CD14-positive monocyte (primary cell): ENCODE results near the gene SPDL1. TPM values are rescaled to one million over a fixed set of nuclear protein-coding genes. Genes with fewer than 3 reads are reported as not detected.
A peak's percentile ranks its signal among the peaks of the same experiment; 100 is the strongest.

Source experiments
- DNase-seq, 3 donors: peaks; one replicate each; pipeline ENCODE4 v3.0.0-alpha.2; 2011 to 2022
- H2AFZ ChIP-seq: 2 replicates; pipeline ENCODE4 v1.6.0; 2012; ENCODE audit warnings: mild to moderate bottlenecking, low read depth, low read length, inconsistent platforms; ENCODE audit not compliant: insufficient read depth, poor library complexity, severe bottlenecking
- H3K27ac ChIP-seq, 2 donors: 1 replicate in 1 of 2; 2 replicates in 1 of 2; pipeline ENCODE4 v1.5.1; 2012 to 2013; ENCODE audit warnings: low read length in 2 of 2, control low read depth in 1 of 2, inconsistent platforms in 1 of 2, low read depth in 1 of 2, mild to moderate bottlenecking in 1 of 2
- H3K27me3 ChIP-seq, 2 donors: one replicate each; pipeline versions ENCODE4 v1.6.0 to v1.6.1; 2011 to 2013; ENCODE audit warnings: low read length in 2 of 2; ENCODE audit not compliant: control insufficient read depth in 2 of 2, insufficient read depth in 2 of 2
- H3K36me3 ChIP-seq, 2 donors: replicated peaks in 1 of 2; 1 replicate in 1 of 2; 2 replicates in 1 of 2; pipeline versions ENCODE4 v1.5.1 to v1.6.1; 2012 to 2013; ENCODE audit warnings: low read length in 2 of 2, control low read depth in 1 of 2, inconsistent platforms in 1 of 2, mild to moderate bottlenecking in 1 of 2; ENCODE audit not compliant: insufficient read depth in 2 of 2, control insufficient read depth in 1 of 2
- H3K4me1 ChIP-seq, 2 donors: 1 replicate in 1 of 2; 2 replicates in 1 of 2; pipeline versions ENCODE4 v1.5.1 to v1.6.1; 2012 to 2013; ENCODE audit warnings: low read length in 2 of 2, control low read depth in 1 of 2, inconsistent platforms in 1 of 2, mild to moderate bottlenecking in 1 of 2, moderate library complexity in 1 of 2; ENCODE audit not compliant: insufficient read depth in 2 of 2, control insufficient read depth in 1 of 2
- H3K4me2 ChIP-seq: replicated peaks from 2 replicates; pipeline ENCODE3; 2012; ENCODE audit warnings: low read length, moderate library complexity, mild to moderate bottlenecking; ENCODE audit not compliant: poor library complexity, severe bottlenecking; ENCODE audit errors: extremely low read depth
- H3K4me3 ChIP-seq, 3 experiments: fragments of 200-600 bp in 1 of 3; sonication (generic) in 1 of 3; replicated peaks in 1 of 3; 1 replicate in 2 of 3; 2 replicates in 1 of 3; pipeline ENCODE4 v1.5.1; 2011 to 2013; ENCODE audit warnings: low read length in 3 of 3, mild to moderate bottlenecking in 3 of 3, control low read depth in 2 of 3, low read depth in 2 of 3, inconsistent platforms in 1 of 3, moderate library complexity in 1 of 3
- H3K79me2 ChIP-seq: 2 replicates; pipeline ENCODE4 v1.6.0; 2012; ENCODE audit warnings: mild to moderate bottlenecking, control low read depth, inconsistent platforms, low read length, moderate library complexity; ENCODE audit not compliant: insufficient read depth
- H3K9ac ChIP-seq: 2 replicates; pipeline ENCODE4 v1.6.0; 2017; ENCODE audit warnings: low read length, mild to moderate bottlenecking; ENCODE audit not compliant: insufficient read depth, poor library complexity, severe bottlenecking
- H3K9me3 ChIP-seq, 2 donors: replicated peaks in 1 of 2; 1 replicate in 1 of 2; 2 replicates in 1 of 2; pipeline versions ENCODE4 v1.5.1 to v1.6.1; 2012 to 2013; ENCODE audit warnings: low read length in 2 of 2, control low read depth in 1 of 2; ENCODE audit not compliant: control insufficient read depth in 1 of 2, insufficient read depth in 1 of 2
- H4K20me1 ChIP-seq: 2 replicates; pipeline ENCODE4 v1.6.0; 2012; ENCODE audit warnings: mild to moderate bottlenecking, low read length, control low read depth, moderate library complexity; ENCODE audit not compliant: insufficient read depth
- H3K27ac Mint-ChIP-seq, 7 donors: one replicate each; pipeline ENCODE4 v1.8.0; 2020; ENCODE audit warnings: mild to moderate bottlenecking in 7 of 7, mixed read lengths in 7 of 7, moderate library complexity in 6 of 7, inconsistent platforms in 2 of 7
- H3K27me3 Mint-ChIP-seq, 3 donors: one replicate each; pipeline ENCODE4 v1.8.0; 2021 to 2022; ENCODE audit warnings: low read depth in 3 of 3, mild to moderate bottlenecking in 3 of 3, mixed read lengths in 3 of 3, moderate library complexity in 3 of 3, inconsistent platforms in 1 of 3
- H3K36me3 Mint-ChIP-seq, 2 donors: one replicate each; pipeline ENCODE4 v1.8.0; 2020; ENCODE audit warnings: mixed read lengths in 2 of 2, inconsistent platforms in 1 of 2, mild to moderate bottlenecking in 1 of 2
- H3K4me1 Mint-ChIP-seq: one replicate; pipeline ENCODE4 v1.8.0; 2020; ENCODE audit warnings: mild to moderate bottlenecking, mixed read lengths
- H3K4me3 Mint-ChIP-seq, 2 donors: one replicate each; pipeline ENCODE4 v1.8.0; 2020; ENCODE audit warnings: mild to moderate bottlenecking in 2 of 2, mixed read lengths in 2 of 2, moderate library complexity in 1 of 2
- H3K9me3 Mint-ChIP-seq, 7 donors: one replicate each; pipeline ENCODE4 v1.8.0; 2020 to 2022; ENCODE audit warnings: mixed read lengths in 7 of 7, mild to moderate bottlenecking in 6 of 7, moderate library complexity in 6 of 7, inconsistent platforms in 2 of 7
- CTCF ChIP-seq: fragments of 200-600 bp; IDR thresholded peaks from one replicate; pipeline ENCODE4 v1.8.0; 2022; ENCODE audit warnings: antibody characterized with exemption, mild to moderate bottlenecking
- WGBS: methylation state at CpG from one replicate; pipeline ENCODE4 v1.1.5; 2013; ENCODE audit warnings: missing lambda C conversion rate; ENCODE audit not compliant: insufficient coverage; 5-methylcytosine and 5-hydroxymethylcytosine counted together
- intact Hi-C, 2 donors: fragments of 100-400 bp; cut with micrococcal nuclease; formaldehyde crosslinking; loops; one replicate each; pipeline versions ENCODE4 v1.15.0 to v1.15.1; 2023
- polyA plus RNA-seq, 3 donors: library from polyadenylated mRNA; depleted of rRNA in 1 of 3; unstranded in 2 of 3; stranded (reverse) in 1 of 3; fragments of 300-500 nt in 2 of 3; fragments of >200 nt in 1 of 3; fragmentation: Illumina TruSeq in 2 of 3; gene quantifications; 1 replicate in 2 of 3; 2 replicates in 1 of 3; pipeline ENCODE4 v1.2.3, GENCODE V29; 2012 to 2021

Gene SPDL1
- polyA plus RNA-seq, 3 donors: 1.4 to 1.6 (median 1.6) TPM

- Histone ChIP-seq H4K20me1 (no peaks in the 10 kb centered on the region), H3K4me2 (no peak overlapping the region), H3K27me3 (peaks cover under 1 to 2% of the 10 kb centered on the region in 2 donors), H3K9me3 (no peaks in the 10 kb centered on the region), H2AFZ (no peak overlapping the region), H3K36me3 (peaks cover 0 to 15% of the 10 kb centered on the region in 2 donors), H3K9ac (no peak overlapping the region), H3K4me3 (no peak overlapping the region), H3K27ac (no peak overlapping the region), H3K79me2 (peaks cover 45% of the 10 kb centered on the region), H3K4me1 (peaks cover 11 to 15% of the 10 kb centered on the region in 2 donors)
- intact Hi-C loops: loop anchor here (5.0 kb wide), 3 partner anchors 52 to 598 kb away; partner anchors contain the start of gene DOCK2 (in 1 of the 2)
- WGBS: 100% methylated on average over 2 of the region's 5 CpGs
- no peak for DNase-seq
- peaks cover 16 to 17% of the 10 kb centered on the region in 2 donors for H3K36me3 Mint-ChIP-seq
- peak overlapping the region in 1 of 7 donors; percentile 56 for H3K27ac Mint-ChIP-seq
- H3K27me3 Mint-ChIP-seq: peaks cover 0 to 5% (median 0%) of the 10 kb centered on the region in 3 donors
- peak overlapping the region; percentile 94 to 98 for H3K4me3 Mint-ChIP-seq
- no peak for TF ChIP-seq CTCF
- no peaks in the 10 kb centered on the region for H3K9me3 Mint-ChIP-seq
- H3K4me1 Mint-ChIP-seq: peaks cover 21% of the 10 kb centered on the region
Measured at GRCh38 chr5:169584998-169585451, 1.5 kb downstream of the SPDL1 start.

GRCh38 chr5:169590602-169591001 lies 7.0 kb downstream of the SPDL1 start:
- Histone ChIP-seq H3K79me2 (peaks cover 25% of the 10 kb centered on the region), H3K27ac (no peak overlapping the region), H3K4me3 (no peak overlapping the region), H3K4me2 (no peak overlapping the region), H3K36me3 (peaks cover 32 to 69% of the 10 kb centered on the region in 2 donors), H3K27me3 (no peaks in the 10 kb centered on the region), H3K9ac (no peak overlapping the region), H3K9me3 (no peaks in the 10 kb centered on the region), H2AFZ (no peak overlapping the region), H3K4me1 (no peaks in the 10 kb centered on the region), H4K20me1 (no peaks in the 10 kb centered on the region)
- Mint-ChIP-seq H3K27me3 (no peaks in the 10 kb centered on the region), H3K27ac (no peak overlapping the region), H3K4me1 (peaks cover 6% of the 10 kb centered on the region), H3K9me3 (no peaks in the 10 kb centered on the region), H3K36me3 (peaks cover 53 to 58% of the 10 kb centered on the region in 2 donors), H3K4me3 (no peak overlapping the region)
- WGBS: 86% methylated on average over 1 of the region's 3 CpGs
- no peak for DNase-seq
- TF ChIP-seq CTCF: no peak
- intact Hi-C loops: no loop called here
